Motor neuron (in vitro differentiated cells): Measurements from ENCODE around the gene CCL17. TPM values are rescaled to one million over a fixed set of nuclear protein-coding genes. Genes with fewer than 3 reads are reported as not detected.
"Not testable (repeated sequence)": the region's sequence is repeated elsewhere in the genome, so short reads cannot be mapped to it uniquely, and the experiment has no call there.

Source experiments
- ATAC-seq, 8 experiments: fragments of 200-7000 bp; cut with Tn5 transposase; replicated peaks in 6 of 8; 2 replicates each; pipeline ENCODE4 v1.8.0; 2021; ENCODE audit warnings: mild to moderate bottlenecking in 8 of 8, moderate library complexity in 8 of 8
- H3K27ac ChIP-seq, 2 donors: fragments of 250-450 bp; sonication (Bioruptor Pico); 2 replicates each; pipeline ENCODE4 v1.9.0; 2021; ENCODE audit warnings: antibody characterized with exemption in 2 of 2, mild to moderate bottlenecking in 2 of 2, moderate library complexity in 1 of 2
- H3K4me1 ChIP-seq, 2 donors: fragments of 250-450 bp; sonication (Bioruptor Pico); replicated peaks in 1 of 2; 2 replicates each; pipeline ENCODE4 v1.6.1; 2021; ENCODE audit warnings: antibody characterized with exemption in 2 of 2, mild to moderate bottlenecking in 2 of 2, moderate library complexity in 1 of 2
- H3K4me3 ChIP-seq, 5 donors: fragments of 250-450 bp; sonication (Bioruptor Pico); 2 replicates each; pipeline ENCODE4 v1.9.0; 2021; ENCODE audit warnings: antibody characterized with exemption in 5 of 5, mild to moderate bottlenecking in 5 of 5, moderate library complexity in 4 of 5
- WGBS, 10 experiments: fragments of 450-650 bp; shearing (Covaris generic); methylation state at CpG; one replicate each; pipeline ENCODE4 v1.0.0; 2022; 5-methylcytosine and 5-hydroxymethylcytosine counted together
- in situ Hi-C, 9 experiments: fragments of 400-800 bp; cut with MboI; loops; one replicate each; pipeline ENCODE4 v1.15.0; 2021; ENCODE audit warnings: low sequenced_read_pairs in 9 of 9, low pct_unique_long_range_greater_than_20kb in 2 of 9; ENCODE audit not compliant: unreplicated experiment in 9 of 9
- total RNA-seq, 8 experiments: library from RNA; unstranded; fragments of 300-600 nt; gene quantifications; 2 replicates each; pipeline versions ENCODE4 v1.2.3 to v1.2.4, GENCODE V29; 2022

The CCL17 gene
- total RNA-seq, 8 experiments from 2014 or later, result not detected

DNA sequence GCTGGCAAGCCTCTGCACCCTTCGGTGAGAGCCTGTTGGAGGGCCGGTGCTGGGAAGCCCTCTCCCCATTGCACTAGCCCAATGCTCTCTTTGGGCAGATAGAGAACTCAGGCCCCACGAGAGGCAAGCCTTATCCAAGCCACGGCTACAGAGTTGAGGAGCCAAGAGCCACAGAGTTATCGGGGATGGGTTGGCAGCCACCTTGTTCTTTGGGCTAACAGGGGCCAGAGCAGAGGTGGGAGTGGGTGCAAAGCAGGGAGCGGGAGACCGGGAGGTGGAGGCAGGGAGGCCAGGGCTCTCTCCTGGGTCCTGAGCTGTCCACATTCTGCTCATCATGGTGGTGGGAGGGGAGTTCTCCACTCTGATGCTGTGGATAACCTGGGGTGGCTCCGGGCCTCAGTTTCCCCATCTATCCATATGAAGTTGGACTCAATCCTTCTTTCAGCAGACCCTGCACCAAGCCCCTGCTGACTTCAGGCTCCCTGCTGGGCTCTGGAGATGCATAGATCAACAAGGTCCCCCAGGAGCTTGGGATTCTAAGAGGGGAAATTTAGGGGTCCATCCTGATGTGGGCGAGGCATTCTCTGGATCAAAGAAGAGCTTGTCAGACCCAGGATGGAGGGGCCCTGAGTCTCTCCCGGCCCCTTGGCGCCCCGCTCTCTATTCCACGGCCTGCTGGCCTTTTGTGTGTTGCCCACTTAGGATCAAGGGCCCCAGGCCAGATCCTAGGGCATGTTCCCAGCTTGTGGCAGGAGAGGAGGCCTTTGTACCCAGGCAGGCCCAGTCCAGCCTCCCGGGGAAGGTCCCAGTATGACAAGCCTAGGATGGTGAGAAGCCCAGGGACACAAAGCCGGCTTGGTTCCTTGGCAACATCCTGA lies 32.8 kb upstream of the CCL17 start:
- ATAC-seq, result no peak
- no peak overlapping the region for H3K4me3 ChIP-seq
- in situ Hi-C loops, result no loop called here
- H3K27ac ChIP-seq, result peak overlapping the region in 1 of 2 donors; percentile 24
- H3K4me1 ChIP-seq, result peaks cover 22 to 29% of the 10 kb centered on the region in 2 donors
- WGBS, 10 experiments, result 40 to 100% (median 59%) methylated on average over 2 to 7 of the region's 15 CpGs; no CpG with 5 or more reads in 6 of the 10 experiments

DNA sequence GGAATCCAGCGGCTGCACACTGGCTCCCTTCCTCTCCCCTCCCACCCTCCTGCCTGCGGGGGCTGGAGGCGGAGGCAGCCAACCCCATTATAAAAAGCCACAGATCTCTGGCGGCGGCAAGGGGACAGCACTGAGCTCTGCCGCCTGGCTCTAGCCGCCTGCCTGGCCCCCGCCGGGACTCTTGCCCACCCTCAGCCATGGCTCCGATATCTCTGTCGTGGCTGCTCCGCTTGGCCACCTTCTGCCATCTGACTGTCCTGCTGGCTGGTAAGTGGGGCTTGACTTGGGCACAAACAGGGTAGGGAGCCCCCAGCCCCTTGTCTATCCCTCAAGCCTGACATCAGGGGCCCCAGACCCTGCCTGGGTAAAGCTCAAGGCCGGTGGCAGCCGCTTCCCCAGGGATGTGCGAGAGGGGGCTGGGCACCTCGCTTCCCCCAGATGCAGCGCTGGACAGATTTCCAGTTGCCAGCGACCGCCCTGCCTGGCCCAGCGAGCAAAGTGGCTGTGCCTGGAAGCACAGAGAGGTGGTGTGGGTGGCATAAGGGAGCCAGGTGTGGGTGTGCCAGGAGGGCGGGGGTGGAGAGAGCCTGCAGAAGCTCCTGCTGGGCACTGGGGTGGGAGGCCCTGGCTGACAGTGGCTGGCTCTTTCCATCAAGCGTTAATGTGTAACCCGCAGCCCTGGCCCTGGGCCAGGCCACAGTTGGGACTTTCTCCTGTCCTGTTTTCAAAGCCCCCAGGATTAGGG lies 32.0 kb upstream of the CCL17 start, which contains the start of gene CX3CL1:
Gene CX3CL1, plus strand, starts transcription at position 119 of the 745 bp plus-strand sequence. Its CDS starts 79 bp downstream, at position 198.
- Histone ChIP-seq H3K4me1 (peaks cover 23 to 32% of the 10 kb centered on the region in 2 donors), H3K4me3 (peak within 1 kb of the TSS; percentile 8 to 39 (median 31)), H3K27ac (peak within 1 kb of the TSS in 1 of 2 donors; percentile 78)
- in situ Hi-C loops, result no loop called here
- 0% methylated on average over 1 to 3 of the region's 23 CpGs; no CpG with 5 or more reads in 6 of the 10 experiments for WGBS, 10 experiments
- peak; percentile 79 to 96 (median 92) for ATAC-seq

DNA sequence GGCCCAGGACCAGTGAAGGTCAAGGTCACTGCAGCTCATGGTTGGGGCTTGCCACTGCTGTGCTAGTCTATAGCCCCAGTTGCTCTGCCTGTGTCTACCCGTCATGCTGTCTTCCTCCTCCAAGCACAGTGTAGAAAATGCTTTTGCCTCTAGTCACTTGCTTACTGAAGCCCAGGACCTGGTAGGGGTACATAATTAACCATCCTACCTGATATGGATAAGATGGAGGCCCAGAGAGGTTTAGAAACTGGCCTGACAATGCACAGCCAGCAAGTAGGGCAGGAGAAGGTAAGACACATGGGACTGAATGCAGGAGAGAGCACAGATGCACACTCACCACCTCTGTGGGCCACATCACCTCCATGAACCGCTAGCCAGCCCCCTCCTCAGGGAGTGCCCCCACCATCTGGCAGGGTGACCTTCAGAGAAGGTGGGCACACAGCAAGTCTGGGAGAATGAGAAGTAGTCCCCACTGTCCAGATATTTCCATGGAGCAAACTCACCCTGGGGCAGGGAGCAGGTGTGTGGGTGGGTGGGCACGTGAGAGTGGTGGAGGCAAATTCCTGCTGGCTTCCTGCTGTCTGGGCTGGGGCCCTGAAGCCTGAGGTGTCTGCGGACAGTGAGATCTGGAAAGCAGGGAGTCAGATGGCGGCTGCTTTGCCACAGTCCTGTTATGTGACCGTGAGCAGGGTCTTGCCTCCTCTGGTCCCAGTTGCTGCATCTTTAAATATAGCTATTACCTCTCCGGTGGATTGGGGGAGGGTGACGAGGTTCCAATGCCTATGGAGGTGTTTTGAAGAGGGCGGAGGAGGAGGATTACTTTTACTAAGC lies 31.2 kb upstream of the CCL17 start:
- Histone ChIP-seq H3K27ac (no peak overlapping the region), H3K4me1 (peaks cover 24 to 39% of the 10 kb centered on the region in 2 donors), H3K4me3 (peak overlapping the region in 4 of 5 donors; percentile 21 to 39 (median 32))
- no peak for ATAC-seq
- 29 to 100% (median 61%) methylated on average over 1 to 5 of the region's 9 CpGs; no CpG with 5 or more reads in 2 of the 10 experiments for WGBS, 10 experiments
- in situ Hi-C loops, result no loop called here

- H3K4me1 ChIP-seq, result peaks cover 24 to 39% of the 10 kb centered on the region in 2 donors
- in situ Hi-C loops, result no loop called here
- ATAC-seq, result no peak
- H3K27ac ChIP-seq, result no peak overlapping the region
- no peak overlapping the region for H3K4me3 ChIP-seq
- 20 to 54% (median 20%) methylated on average over 1 to 8 of the region's 9 CpGs; no CpG with 5 or more reads in 5 of the 10 experiments for WGBS, 10 experiments
These were observed 30.5 kb upstream of the CCL17 start for GRCh38 chr16:57374067-57374534.

GRCh38 chr16:57374925-57375465 lies 29.6 kb upstream of the CCL17 start:
- ATAC-seq, H3K4me3 ChIP-seq, H3K27ac ChIP-seq, in situ Hi-C loops: not testable (repeated sequence)
- 80 to 100% (median 90%) methylated on average over 2 to 7 of the region's 8 CpGs for WGBS, 10 experiments
- peaks cover 24 to 39% of the 10 kb centered on the region in 2 donors for H3K4me1 ChIP-seq

- WGBS, 10 experiments, result 75 to 100% (median 86%) methylated on average over 1 to 2 of the region's 3 CpGs; no CpG with 5 or more reads in 5 of the 10 experiments
- Histone ChIP-seq H3K4me1 (peaks cover 24 to 39% of the 10 kb centered on the region in 2 donors), H3K4me3 (no peak overlapping the region), H3K27ac (no peak overlapping the region)
- in situ Hi-C loops, result no loop called here
- ATAC-seq, result no peak
These were observed 28.2 kb upstream of the CCL17 start for GRCh38 chr16:57376313-57376818.

GRCh38 chr16:57377080-57377841 lies 27.3 kb upstream of the CCL17 start:
- in situ Hi-C loops, result no loop called here
- H3K4me3 ChIP-seq, result no peak overlapping the region
- 0 to 100% (median 80%) methylated on average over 1 to 3 of the region's 5 CpGs; no CpG with 5 or more reads in 5 of the 10 experiments for WGBS, 10 experiments
- no peak overlapping the region for H3K27ac ChIP-seq
- ATAC-seq, result peak in 3 of 8 experiments; percentile 82 to 89 (median 84)
- peaks cover 19 to 33% of the 10 kb centered on the region in 2 donors for H3K4me1 ChIP-seq

GRCh38 chr16:57379579-57379978 lies 25.0 kb upstream of the CCL17 start:
- in situ Hi-C loops, result no loop called here

GRCh38 chr16:57380671-57381462 lies 23.7 kb upstream of the CCL17 start:
- no peak overlapping the region for H3K27ac ChIP-seq
- no peak overlapping the region for H3K4me3 ChIP-seq
- WGBS, 10 experiments, result 74 to 100% (median 100%) methylated on average over 1 to 4 of the region's 8 CpGs; no CpG with 5 or more reads in 7 of the 10 experiments
- ATAC-seq, result no peak
- in situ Hi-C loops, result no loop called here
- H3K4me1 ChIP-seq, result peaks cover 2 to 10% of the 10 kb centered on the region in 2 donors

More at GRCh38 chr16:57379579-57379978, 25.0 kb upstream of the CCL17 start:
- Histone ChIP-seq H3K4me1 (peaks cover 3 to 11% of the 10 kb centered on the region in 2 donors), H3K4me3 (no peak overlapping the region), H3K27ac (no peak overlapping the region)
- no peak for ATAC-seq
- 90 to 100% (median 100%) methylated on average over 1 to 6 of the region's 10 CpGs; no CpG with 5 or more reads in 5 of the 10 experiments for WGBS, 10 experiments

DNA sequence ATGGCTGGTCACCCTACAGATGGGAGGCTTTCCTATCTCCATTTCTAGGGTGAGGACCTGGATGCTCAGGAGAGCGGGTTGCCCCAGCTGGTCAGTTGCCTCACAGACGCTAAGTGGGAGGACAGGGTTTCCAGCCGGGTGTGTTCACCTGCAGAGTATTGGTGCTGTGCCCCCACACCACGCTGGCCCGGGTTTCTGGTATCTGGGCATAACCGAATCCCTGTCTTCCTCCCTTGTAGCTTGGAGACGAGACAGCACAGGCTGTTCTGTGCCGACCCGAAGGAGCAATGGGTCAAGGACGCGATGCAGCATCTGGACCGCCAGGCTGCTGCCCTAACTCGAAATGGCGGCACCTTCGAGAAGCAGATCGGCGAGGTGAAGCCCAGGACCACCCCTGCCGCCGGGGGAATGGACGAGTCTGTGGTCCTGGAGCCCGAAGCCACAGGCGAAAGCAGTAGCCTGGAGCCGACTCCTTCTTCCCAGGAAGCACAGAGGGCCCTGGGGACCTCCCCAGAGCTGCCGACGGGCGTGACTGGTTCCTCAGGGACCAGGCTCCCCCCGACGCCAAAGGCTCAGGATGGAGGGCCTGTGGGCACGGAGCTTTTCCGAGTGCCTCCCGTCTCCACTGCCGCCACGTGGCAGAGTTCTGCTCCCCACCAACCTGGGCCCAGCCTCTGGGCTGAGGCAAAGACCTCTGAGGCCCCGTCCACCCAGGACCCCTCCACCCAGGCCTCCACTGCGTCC lies 22.6 kb upstream of the CCL17 start:
- Histone ChIP-seq H3K4me1 (peaks cover 2 to 18% of the 10 kb centered on the region in 2 donors), H3K4me3 (no peak overlapping the region), H3K27ac (no peak overlapping the region)
- 40 to 92% (median 82%) methylated on average over 1 to 3 of the region's 35 CpGs; no CpG with 5 or more reads in 6 of the 10 experiments for WGBS, 10 experiments
- ATAC-seq, result no peak
- in situ Hi-C loops, result no loop called here
